Left renal pelvis (tissue), 4 donors: Measurements from ENCODE around the gene KCNF1. TPM values are rescaled to one million over a fixed set of nuclear protein-coding genes. Genes with fewer than 3 reads are reported as not detected.

Experiments
- DNase-seq, 4 donors: peaks; one replicate each; pipeline ENCODE4 v3.0.0-alpha.2; 2013; ENCODE audit warnings: low read depth in 4 of 4, low spot score in 3 of 4
- polyA plus RNA-seq, 4 donors: library from polyadenylated mRNA; unstranded; fragments of 120-200 nt; gene quantifications; one replicate each; pipeline ENCODE4 v1.2.1, GENCODE V29; 2013; ENCODE audit not compliant: insufficient read length in 4 of 4

KCNF1 gene
- polyA plus RNA-seq, 4 donors = 0.70 to 1.1 (median 0.78) TPM

GRCh38 chr2:10918661-10919409, 7.1 kb downstream of the KCNF1 start:
- no peak for DNase-seq

DNA sequence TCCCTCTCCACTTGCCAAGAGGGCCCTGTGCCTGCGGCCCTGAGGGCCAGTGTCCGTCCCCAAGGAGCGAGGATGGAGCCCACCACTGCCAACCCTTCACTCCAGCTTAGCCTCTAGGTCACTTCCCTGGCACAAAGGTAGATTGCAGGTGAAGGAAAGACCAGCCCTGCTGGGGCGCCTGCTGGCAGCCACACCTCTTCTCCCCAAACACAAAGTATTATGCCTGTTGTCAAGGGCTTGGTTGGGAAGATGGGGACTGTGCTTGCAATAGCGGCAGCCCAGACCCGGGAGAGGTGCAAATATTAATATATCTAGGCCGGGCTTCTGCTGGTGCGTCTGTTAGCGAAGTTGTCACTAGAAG, 7.7 kb downstream of the KCNF1 start:
- DNase-seq = no peak

DNA sequence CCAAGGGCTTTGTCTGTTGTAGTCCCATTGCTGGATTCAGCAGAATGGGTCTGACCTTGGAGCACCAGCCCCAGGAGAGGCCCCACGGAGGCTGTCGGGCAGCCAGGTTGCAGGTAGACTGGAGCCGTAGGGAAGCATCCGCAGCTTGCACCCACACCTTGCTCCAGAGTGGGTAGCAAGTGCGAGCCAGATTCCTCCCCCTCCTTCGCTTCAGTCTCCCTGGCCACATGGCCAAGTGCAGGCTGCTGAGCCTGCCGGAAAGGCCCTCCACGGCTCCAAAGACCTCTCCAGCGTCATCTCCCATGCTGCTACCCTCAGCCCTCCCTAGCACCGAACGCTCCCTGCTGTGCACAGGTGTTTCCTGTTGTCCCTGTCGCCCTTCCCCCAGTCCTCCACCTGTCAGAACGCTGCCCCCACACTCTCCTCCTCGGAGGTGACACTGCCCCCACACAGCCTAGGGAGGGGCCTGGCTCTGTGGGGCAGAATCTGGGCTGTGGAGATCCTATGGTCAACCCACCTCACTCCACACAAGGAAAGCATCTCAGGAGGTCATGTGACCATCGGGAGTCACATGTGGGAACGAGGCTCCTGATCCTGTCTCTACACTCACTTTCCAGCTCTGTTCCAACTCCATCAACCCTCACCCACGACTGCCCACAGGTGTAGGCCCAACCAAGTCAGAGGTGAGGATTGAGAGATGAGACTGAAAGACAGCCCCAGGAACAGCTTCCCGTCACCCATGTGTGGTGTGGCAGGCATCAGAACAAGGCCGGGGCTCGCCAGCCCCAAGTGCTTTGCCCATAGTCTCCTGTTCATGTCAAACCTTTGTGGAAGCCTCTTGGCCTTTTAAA, 8.3 kb downstream of the KCNF1 start:
- no peak for DNase-seq

GRCh38 chr2:10920764-10921388, 9.1 kb downstream of the KCNF1 start:
- DNase-seq = no peak

DNA sequence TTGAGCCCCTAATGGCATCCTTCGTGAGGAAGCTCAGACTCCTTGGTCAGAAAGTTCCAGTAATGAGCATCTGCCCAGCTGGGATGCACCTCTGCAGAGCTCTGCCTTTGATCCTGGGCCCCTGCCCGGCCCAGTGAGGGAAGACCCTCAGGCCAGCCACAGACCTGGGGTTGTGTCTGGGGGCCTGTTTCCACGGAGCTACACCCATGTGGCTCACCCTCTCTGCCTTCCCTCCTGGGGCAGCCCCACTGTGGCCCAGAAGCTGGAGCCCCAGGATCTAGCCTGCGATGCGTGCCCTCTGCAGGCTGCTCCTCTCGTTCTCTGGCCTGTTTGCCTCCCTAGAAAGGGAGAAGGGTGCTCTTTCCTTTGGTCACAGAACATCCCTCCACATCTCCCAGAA, 9.8 kb downstream of the KCNF1 start:
- no peak for DNase-seq

DNA sequence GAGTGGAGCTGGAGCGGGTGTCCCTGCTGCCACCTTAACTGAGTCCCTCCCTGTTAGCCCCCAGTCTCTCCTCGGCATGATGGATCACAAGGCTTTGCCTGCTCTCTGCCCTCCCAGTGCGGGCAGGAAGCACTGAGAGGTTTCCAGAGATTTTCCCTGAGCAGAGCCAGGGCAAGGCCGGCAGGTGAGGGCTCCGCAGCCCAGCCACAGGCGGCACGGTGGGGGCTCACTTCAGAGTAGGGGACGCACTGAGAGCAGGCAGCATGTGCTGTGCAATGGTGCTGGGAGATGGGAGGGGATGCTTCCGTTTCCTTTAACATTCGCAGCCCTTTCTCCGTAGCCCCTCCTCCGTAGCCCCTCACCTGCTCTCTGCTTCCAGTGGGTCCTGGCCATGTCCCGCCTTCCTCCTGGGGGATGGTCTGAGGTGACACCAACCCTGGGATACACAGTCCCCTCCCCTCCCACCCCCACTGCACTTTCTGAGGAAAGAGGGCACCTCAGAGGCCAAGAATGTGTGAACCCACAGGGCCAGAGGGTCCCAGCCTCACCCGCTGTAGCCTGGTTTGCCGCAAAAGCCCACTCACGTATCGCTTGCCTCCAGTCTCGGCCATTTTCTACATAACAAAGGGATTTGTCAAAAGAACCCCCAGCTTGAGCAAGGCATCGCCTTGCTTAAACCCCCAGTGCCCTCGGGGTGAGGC, 10.7 kb downstream of the KCNF1 start:
- DNase-seq = no peak

DNA sequence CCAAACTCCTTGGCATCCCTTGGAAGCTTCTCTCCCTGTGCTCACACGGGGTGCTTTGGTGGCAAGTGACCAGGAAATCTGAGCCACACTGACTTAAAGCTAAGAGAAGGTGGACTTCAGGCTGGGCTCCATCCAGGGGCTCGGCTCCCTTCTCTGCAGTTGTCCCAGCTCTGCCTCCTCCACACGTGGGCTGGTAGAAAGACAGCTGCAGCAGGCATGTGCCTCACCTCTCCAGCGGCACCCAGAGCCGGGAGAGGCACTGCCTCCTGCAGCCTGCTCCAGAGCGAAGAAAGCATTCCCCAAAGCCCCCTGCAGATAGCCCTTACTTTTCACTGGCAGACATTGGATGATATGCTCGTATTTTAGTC, 11.3 kb downstream of the KCNF1 start:
- no peak for DNase-seq

GRCh38 chr2:10923965-10924364, 12.2 kb downstream of the KCNF1 start:
- no peak for DNase-seq

GRCh38 chr2:10924441-10924840, 12.7 kb downstream of the KCNF1 start:
- DNase-seq = no peak

DNA sequence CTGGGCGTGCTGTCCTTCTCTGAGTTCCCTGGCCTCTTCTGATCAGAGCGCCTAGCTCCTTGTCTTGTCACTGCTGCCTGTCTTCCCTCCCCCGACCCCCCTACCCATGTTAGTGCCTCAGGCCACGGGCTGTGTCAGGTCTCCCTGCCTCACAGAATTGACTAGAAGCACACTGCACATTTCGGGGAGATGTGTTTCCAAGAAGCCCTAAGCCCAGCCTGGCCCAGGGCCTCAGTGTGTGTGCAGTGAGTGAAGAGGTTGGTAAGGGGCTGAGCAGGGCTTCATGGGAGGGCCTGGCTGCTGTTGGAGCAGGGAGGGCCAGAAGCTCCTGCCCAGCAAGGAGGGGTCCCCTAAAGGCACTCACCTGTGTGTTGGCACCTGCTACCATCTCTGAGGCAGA, 13.1 kb downstream of the KCNF1 start:
- no peak for DNase-seq

- no peak for DNase-seq
These were observed 14.6 kb downstream of the KCNF1 start for GRCh38 chr2:10926191-10926820.

DNA sequence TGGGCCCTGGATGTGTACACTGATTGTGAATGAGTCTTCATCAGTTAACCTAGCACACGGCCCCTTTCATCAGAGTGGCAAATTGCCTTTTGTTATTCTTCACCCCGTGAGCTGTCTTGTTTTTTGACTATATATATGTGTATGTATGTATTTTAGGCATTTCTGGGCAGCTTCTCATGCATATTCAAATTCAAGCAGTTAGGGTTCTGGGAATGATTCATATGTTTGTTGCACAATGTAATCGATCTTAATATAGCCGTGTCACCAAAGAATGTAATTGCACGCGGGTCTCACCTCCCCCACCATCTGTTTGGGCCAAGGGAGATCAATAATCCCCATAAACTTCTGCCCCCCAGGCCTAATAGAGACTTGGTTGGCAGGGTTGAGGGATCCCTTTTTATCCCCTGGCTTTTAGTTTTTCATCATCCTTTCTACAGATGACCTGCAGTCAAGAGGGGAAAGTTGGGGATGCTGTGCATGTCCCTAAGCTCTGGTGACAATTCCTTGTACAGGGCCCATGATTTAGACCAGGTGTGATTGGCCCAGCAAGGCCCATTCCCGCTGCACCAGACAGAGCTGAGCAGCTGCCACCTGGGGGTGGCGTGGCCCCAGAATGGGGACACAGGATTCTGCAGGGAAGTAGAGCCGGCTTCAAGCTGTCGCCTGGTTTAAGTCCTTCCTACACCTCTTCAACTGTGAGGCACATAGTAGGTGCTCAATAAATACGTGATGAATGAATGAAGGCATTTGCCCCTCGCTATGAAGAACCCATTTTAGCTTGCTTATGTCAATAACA, 19.2 kb downstream of the KCNF1 start:
- no peak for DNase-seq

- no peak for DNase-seq
These were observed 20.0 kb downstream of the KCNF1 start for GRCh38 chr2:10931710-10932255.

DNA sequence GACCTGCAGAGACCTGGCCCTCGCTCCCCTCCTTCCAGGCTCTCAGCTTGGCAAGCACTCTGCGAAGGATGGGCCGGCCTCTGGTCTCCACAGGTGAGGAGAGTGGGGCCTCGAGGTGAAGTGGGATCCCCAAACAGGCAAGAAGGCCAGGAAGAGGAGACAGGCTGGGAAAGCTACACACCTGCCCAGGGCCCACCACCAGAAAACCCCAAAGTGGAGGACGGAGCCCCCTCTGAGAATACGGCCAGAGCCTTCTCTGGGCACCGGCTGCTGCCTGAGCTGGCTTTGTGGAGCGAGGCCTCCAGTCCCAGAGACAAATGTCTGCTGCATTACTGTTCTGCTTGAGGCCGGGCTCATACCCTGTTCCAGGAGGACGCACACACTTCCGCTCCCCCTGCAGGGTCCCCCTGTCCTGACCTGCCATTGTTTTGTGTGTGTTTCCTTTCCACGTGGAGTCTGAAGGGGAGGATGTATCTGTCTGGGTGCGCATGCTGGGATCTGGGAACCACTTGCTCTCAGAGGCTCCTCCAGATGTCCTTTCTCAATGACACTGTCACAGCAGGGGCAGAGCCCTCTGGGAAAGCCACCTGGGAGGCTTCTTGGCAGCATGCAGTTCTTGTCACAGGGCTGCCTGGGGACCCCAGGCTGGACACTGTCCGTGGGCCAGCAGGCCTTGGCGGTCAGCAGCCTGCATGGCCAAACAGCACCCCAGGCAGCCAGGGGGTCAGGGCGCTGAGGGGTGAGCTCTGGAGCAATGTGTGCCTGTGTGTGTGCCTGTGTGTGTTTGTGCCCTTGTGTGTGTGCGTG, 20.8 kb downstream of the KCNF1 start:
- peak in 1 of 4 donors; percentile 53 for DNase-seq

DNA sequence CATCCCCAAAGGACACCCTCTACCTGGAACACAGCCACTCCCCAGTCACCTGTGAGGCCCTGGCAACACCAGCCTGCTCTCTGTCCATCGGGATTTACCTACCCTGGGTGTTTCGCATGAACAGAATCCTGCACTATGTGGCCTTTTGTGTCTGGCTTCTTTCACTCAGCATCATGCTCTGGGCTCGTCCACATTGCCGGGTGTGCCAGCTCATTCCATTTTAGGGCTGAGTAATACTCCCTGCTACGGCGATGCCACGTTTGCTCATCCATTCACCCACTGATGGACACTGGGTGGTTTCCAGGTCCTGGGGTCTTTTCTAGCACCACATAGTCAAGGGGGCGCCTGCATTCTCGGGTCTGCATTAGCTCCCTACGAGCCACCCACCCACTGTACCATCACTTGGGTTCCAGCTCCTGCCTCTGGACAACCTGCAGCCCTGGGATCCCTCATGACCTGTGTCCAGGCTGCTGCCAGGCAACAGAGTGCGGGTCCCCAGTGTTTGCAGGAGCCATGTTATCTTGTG, 22.0 kb downstream of the KCNF1 start:
- DNase-seq = no peak

GRCh38 chr2:10934308-10934978, 22.7 kb downstream of the KCNF1 start:
- no peak for DNase-seq

DNA sequence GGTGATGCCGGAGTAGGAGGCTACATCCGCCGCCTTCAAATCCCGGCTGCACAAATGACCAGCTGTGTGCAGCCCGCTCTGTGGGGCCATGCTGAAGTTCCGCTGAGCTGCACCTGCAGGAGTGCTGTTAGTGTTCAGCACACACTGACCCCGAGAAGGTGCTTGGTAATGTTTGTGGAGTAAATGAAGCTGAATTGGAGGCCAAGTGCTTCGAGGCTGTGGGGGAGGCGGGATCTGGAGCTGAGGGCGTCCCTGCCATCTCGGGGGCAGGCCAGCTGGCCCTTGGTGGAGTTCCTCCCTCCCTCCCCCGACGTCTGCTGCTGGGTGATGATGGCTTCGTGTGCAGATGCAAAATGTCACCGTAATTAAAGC, 23.2 kb downstream of the KCNF1 start:
- no peak for DNase-seq

DNA sequence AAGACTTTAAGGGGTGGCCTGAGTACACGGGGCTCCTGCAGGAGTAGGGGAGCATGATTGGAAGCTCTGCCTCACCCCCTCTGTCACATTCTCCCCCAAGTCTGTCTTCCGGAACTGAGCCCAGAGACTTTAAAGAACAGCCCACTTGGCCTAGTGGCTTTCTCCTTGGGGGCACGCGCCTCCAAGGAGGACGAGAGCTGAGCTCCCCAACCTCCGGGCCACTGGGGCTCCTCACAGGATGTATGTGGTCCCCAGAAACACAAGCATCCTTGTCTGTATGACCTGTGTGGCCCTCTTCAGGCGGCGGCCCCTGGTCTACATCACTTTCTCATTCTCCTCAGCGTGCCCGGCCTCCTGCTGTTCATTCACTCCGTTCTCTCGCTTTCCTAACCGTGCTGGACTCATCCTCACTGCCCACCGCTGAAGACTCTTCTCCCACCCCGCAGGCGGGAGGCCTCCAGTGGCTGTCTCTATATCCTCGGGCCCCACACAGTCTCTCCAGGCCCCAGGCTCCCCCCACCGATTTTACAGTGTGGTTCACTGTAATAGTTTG, 23.7 kb downstream of the KCNF1 start:
- no peak for DNase-seq
